ENCODE data around the gene MACC1.
"Not testable (repeated sequence)": the region's sequence is repeated elsewhere in the genome, so short reads cannot be mapped to it uniquely, and the experiment has no call there.

MACC1 gene

GRCh38 chr7:20207811-20208210 lies 9.4 kb downstream of the MACC1 start:
- not testable (repeated sequence) for DNase-seq (ENCODE audit: low spot score)

- no peak for DNase-seq (ENCODE audit: low spot score)
These were observed 10.9 kb downstream of the MACC1 start for GRCh38 chr7:20206104-20206896.

GRCh38 chr7:20203316-20203715 lies 13.9 kb downstream of the MACC1 start:
- no peak for DNase-seq (ENCODE audit: low spot score)

- DNase-seq (ENCODE audit: low spot score) = no peak
These were observed 15.8 kb downstream of the MACC1 start for GRCh38 chr7:20201380-20201779.

- no peak for DNase-seq (ENCODE audit: low spot score)
These were observed 16.2 kb downstream of the MACC1 start for GRCh38 chr7:20200971-20201370.

GRCh38 chr7:20200361-20200760 lies 16.8 kb downstream of the MACC1 start:
- DNase-seq (ENCODE audit: low spot score) = no peak

- no peak for DNase-seq (ENCODE audit: low spot score)
These were observed 18.0 kb downstream of the MACC1 start for GRCh38 chr7:20199015-20199737.

GRCh38 chr7:20198260-20198659 lies 18.9 kb downstream of the MACC1 start:
- no peak for DNase-seq (ENCODE audit: low spot score)

GRCh38 chr7:20197837-20198236 lies 19.3 kb downstream of the MACC1 start:
- no peak for DNase-seq (ENCODE audit: low spot score)

GRCh38 chr7:20197125-20197748 lies 19.9 kb downstream of the MACC1 start:
- DNase-seq (ENCODE audit: low spot score) = no peak

- no peak for DNase-seq (ENCODE audit: low spot score)
These were observed 22.7 kb downstream of the MACC1 start for GRCh38 chr7:20194343-20194995.

- no peak for DNase-seq (ENCODE audit: low spot score)
These were observed 23.3 kb downstream of the MACC1 start for GRCh38 chr7:20193873-20194272.

- DNase-seq (ENCODE audit: low spot score) = no peak
These were observed 23.9 kb downstream of the MACC1 start for GRCh38 chr7:20193242-20193777.

GRCh38 chr7:20191391-20191869 lies 25.8 kb downstream of the MACC1 start:
- no peak for DNase-seq (ENCODE audit: low spot score)

- DNase-seq (ENCODE audit: low spot score) = no peak
These were observed 26.4 kb downstream of the MACC1 start for GRCh38 chr7:20190560-20191390.

- DNase-seq (ENCODE audit: low spot score) = no peak
These were observed 27.3 kb downstream of the MACC1 start for GRCh38 chr7:20189852-20190251.

- DNase-seq (ENCODE audit: low spot score) = no peak
These were observed 28.6 kb downstream of the MACC1 start for GRCh38 chr7:20188567-20188966.

GRCh38 chr7:20187850-20188249 lies 29.3 kb downstream of the MACC1 start:
- DNase-seq (ENCODE audit: low spot score) = not testable (repeated sequence)

GRCh38 chr7:20185988-20186387 lies 31.2 kb downstream of the MACC1 start:
- DNase-seq (ENCODE audit: low spot score) = no peak

- no peak for DNase-seq (ENCODE audit: low spot score)
These were observed 34.1 kb downstream of the MACC1 start for GRCh38 chr7:20183086-20183485.

GRCh38 chr7:20176578-20177242 lies 40.5 kb downstream of the MACC1 start:
- no peak for DNase-seq (ENCODE audit: low spot score)
